HepG2 (cell line): ENCODE results near the gene C6orf132. TPM values are rescaled to one million over a fixed set of nuclear protein-coding genes. Genes with fewer than 3 reads are reported as not detected.
A peak's percentile ranks its signal among the peaks of the same experiment; 100 is the strongest.

Source experiments
- BORCS8-MEF2B ChIP-seq: sonication (generic); formaldehyde crosslinking; IDR thresholded peaks from 2 replicates; pipeline ENCODE4 v1.8.0; 2022; ENCODE audit warnings: mild to moderate bottlenecking, missing genetic modification reagents
- CCAR2 ChIP-seq: fragments of 200-400 bp; formaldehyde crosslinking; optimal IDR thresholded peaks from 2 replicates; pipeline ENCODE3; 2018; ENCODE audit warnings: low read depth, mild to moderate bottlenecking, low read length, moderate library complexity
- CREBL2 ChIP-seq: sonication (generic); formaldehyde crosslinking; IDR thresholded peaks from 2 replicates; pipeline ENCODE4 v1.8.1; 2023; ENCODE audit warnings: missing genetic modification reagents, mild to moderate bottlenecking, borderline replicate concordance
- DBP ChIP-seq: sonication (generic); formaldehyde crosslinking; IDR thresholded peaks from 2 replicates; pipeline ENCODE4 v1.4.0; 2020; ENCODE audit warnings: missing genetic modification reagents; ENCODE audit errors: not compliant biosample characterization
- DMAP1 ChIP-seq: IDR thresholded peaks from 2 replicates; pipeline ENCODE4 v1.6.1; 2016
- EZH2 ChIP-seq: conservative IDR thresholded peaks from 2 replicates; pipeline ENCODE4 v1.6.1; 2012; ENCODE audit warnings: mild to moderate bottlenecking, low read depth, low read length, moderate library complexity
- JUN ChIP-seq: sonication (generic); formaldehyde crosslinking; IDR thresholded peaks from 2 replicates; pipeline ENCODE4 v1.4.0; 2020; ENCODE audit warnings: mild to moderate bottlenecking, missing genetic modification reagents
- KDM4B ChIP-seq: sonication (generic); formaldehyde crosslinking; IDR thresholded peaks from 2 replicates; pipeline ENCODE4 v1.4.0; 2020; ENCODE audit warnings: missing genetic modification reagents
- MNT ChIP-seq: fragments of 450-650 bp; IDR thresholded peaks from 2 replicates; pipeline ENCODE4 v1.6.1; 2016
- SALL1 ChIP-seq: sonication (generic); formaldehyde crosslinking; IDR thresholded peaks from 2 replicates; pipeline ENCODE4 v1.8.0; 2022; ENCODE audit warnings: mild to moderate bottlenecking, missing genetic modification reagents
- SNAI1 ChIP-seq: sonication (generic); formaldehyde crosslinking; IDR thresholded peaks from 2 replicates; pipeline ENCODE4 v1.5.0; 2020; ENCODE audit warnings: mild to moderate bottlenecking, missing genetic modification reagents, borderline replicate concordance
- TGIF2 ChIP-seq: IDR thresholded peaks from 2 replicates; pipeline ENCODE4 v1.6.1; 2016; ENCODE audit warnings: control low read depth, missing compliant biosample characterization
- TSC22D2 ChIP-seq: sonication (generic); formaldehyde crosslinking; IDR thresholded peaks from 2 replicates; pipeline ENCODE4 v1.5.1; 2020; ENCODE audit warnings: missing genetic modification reagents, mild to moderate bottlenecking, borderline replicate concordance
- USF2 ChIP-seq, 2 experiments: sonication (generic) in 1 of 2; formaldehyde crosslinking in 1 of 2; IDR thresholded peaks; 2 replicates each; pipeline versions ENCODE4 v1.5.1 to v1.6.1; 2011 to 2020; ENCODE audit warnings: borderline replicate concordance in 1 of 2, low read depth in 1 of 2, low read length in 1 of 2, mild to moderate bottlenecking in 1 of 2, missing genetic modification reagents in 1 of 2, moderate library complexity in 1 of 2
- YY1 ChIP-seq: IDR thresholded peaks from 2 replicates; pipeline ENCODE4 v1.6.1; 2011; ENCODE audit warnings: low read length, low read depth, moderate library complexity, mild to moderate bottlenecking; ENCODE audit not compliant: insufficient read depth, insufficient replicate concordance
- ZBTB7B ChIP-seq: sonication (generic); formaldehyde crosslinking; IDR thresholded peaks from 2 replicates; pipeline ENCODE4 v1.4.0; 2020; ENCODE audit warnings: missing genetic modification reagents
- ZNF639 ChIP-seq: conservative IDR thresholded peaks from 2 replicates; pipeline ENCODE4 v1.6.1; 2018; ENCODE audit warnings: missing genetic modification reagents
- ZNF724P ChIP-seq: sonication (generic); formaldehyde crosslinking; IDR thresholded peaks from 2 replicates; pipeline ENCODE4 v1.8.0; 2022; ENCODE audit warnings: missing genetic modification reagents, borderline replicate concordance
- ZNF766 ChIP-seq: sonication (generic); formaldehyde crosslinking; IDR thresholded peaks from 2 replicates; pipeline ENCODE4 v1.5.0; 2020; ENCODE audit warnings: missing genetic modification reagents, borderline replicate concordance
- ZNF772 ChIP-seq: sonication (generic); formaldehyde crosslinking; IDR thresholded peaks from 2 replicates; pipeline ENCODE4 v1.5.0; 2020; ENCODE audit warnings: mild to moderate bottlenecking, missing genetic modification reagents
- ZNF800 ChIP-seq: sonication (generic); formaldehyde crosslinking; IDR thresholded peaks from 2 replicates; pipeline ENCODE4 v1.4.0; 2020; ENCODE audit warnings: missing genetic modification reagents
- ZNF816 ChIP-seq: sonication (generic); formaldehyde crosslinking; IDR thresholded peaks from 2 replicates; pipeline ENCODE4 v1.8.0; 2022; ENCODE audit warnings: missing genetic modification reagents, mild to moderate bottlenecking, borderline replicate concordance
- ZNF879 ChIP-seq: sonication (generic); formaldehyde crosslinking; IDR thresholded peaks from 2 replicates; pipeline ENCODE4 v1.8.1; 2023; ENCODE audit warnings: missing genetic modification reagents
- polyA plus RNA-seq, 8 experiments: library from polyadenylated mRNA; depleted of rRNA in 3 of 8; stranded (reverse) in 7 of 8; unstranded in 1 of 8; fragments of >200 nt; fragmentation: Illumina TruSeq in 4 of 8; extraction: Trizol in 4 of 8; gene quantifications; 2 replicates each; pipeline versions ENCODE4 v1.2.1 to v1.2.3, GENCODE V29; 2011 to 2016; ENCODE audit warnings: low read depth in 4 of 8, missing spikeins in 1 of 8, mixed read lengths in 1 of 8; ENCODE audit not compliant: insufficient read depth in 1 of 8
- total RNA-seq, 5 experiments: library from RNA; depleted of rRNA; stranded (reverse); fragments of >200 nt; fragmentation: Illumina TruSeq; extraction: Trizol; gene quantifications; 2 replicates each; pipeline ENCODE4 v1.2.3, GENCODE V29; 2016; ENCODE audit warnings: low read depth in 1 of 5

The C6orf132 gene
- total and polyA plus RNA-seq, 2 of the 13 experiments (the other 11 are each of a cell fraction or from before 2014, with no cell fraction given): 0.78 to 3.0 TPM

GRCh38 chr6:42137194-42137753, 5.1 kb downstream of the C6orf132 start (continued):
- TF ChIP-seq ZBTB7B (no peak; the same call in 1 of the 2 replicates), DMAP1 (CRISPR knock-in tag) (no peak), ZNF639 (CRISPR knock-in tag) (no peak), TSC22D2 (CRISPR knock-in tag) (no peak), ZNF879 (no peak), BORCS8-MEF2B (CRISPR knock-in tag) (0 out of 2 replicates have a peak, but pooled peaks have one; percentile 14), ZNF816 (CRISPR knock-in tag) (no peak), ZNF772 (CRISPR knock-in tag) (no peak), SALL1 (CRISPR knock-in tag) (peak; percentile 11; the same call in 1 of the 2 replicates), JUN (CRISPR knock-in tag) (no peak), ZNF800 (CRISPR knock-in tag) (no peak), ZNF766 (CRISPR knock-in tag) (no peak), DBP (CRISPR knock-in tag) (no peak), ZNF724P (CRISPR knock-in tag) (no peak), SNAI1 (no peak), MNT (no peak), YY1 (no peak), KDM4B (no peak), CCAR2 (no peak), USF2 (IDR thresholded peaks at IDR 0.05; ENCODE audit: low read depth, low read length) (no peak), USF2 (CRISPR knock-in tag; IDR thresholded peaks at IDR 0.05; ENCODE audit: borderline replicate concordance) (no peak), CREBL2 (CRISPR knock-in tag) (no peak), TGIF2 (CRISPR knock-in tag) (no peak), EZH2 (no peak)
